ENCODE results near the gene HSD17B3. TPM values are rescaled to one million over a fixed set of nuclear protein-coding genes. Genes with fewer than 3 reads are reported as not detected.

HSD17B3 gene
- polyA plus RNA-seq, 1 donor from 2014 or later, result not detected

- Histone ChIP-seq H3K27ac (ENCODE audit: low read length) (no peak overlapping the region), H3K4me3 (ENCODE audit: low read length) (no peak overlapping the region), H3K9ac (ENCODE audit: low read length) (no peak overlapping the region), H3K36me3 (ENCODE audit: insufficient read depth, low read length) (no peaks in the 10 kb centered on the region), H3F3A (ENCODE audit: insufficient read depth, low read length, poor library complexity, severe bottlenecking) (no peaks in the 10 kb centered on the region), H4K20me1 (ENCODE audit: insufficient read depth) (no peaks in the 10 kb centered on the region), H3K9me3 (ENCODE audit: low read length) (no peaks in the 10 kb centered on the region), H3K4me2 (ENCODE audit: low read length) (no peak overlapping the region), H3K79me2 (replicated peaks; ENCODE audit: insufficient read depth, low read length) (no peaks in the 10 kb centered on the region), H3K27me3 (ENCODE audit: insufficient read depth, low read depth, low read length) (no peaks in the 10 kb centered on the region), H3K9me2 (ENCODE audit: insufficient read depth, low read length) (no peaks in the 10 kb centered on the region), H2AFZ (ENCODE audit: low read depth, low read length) (no peak overlapping the region)
- no peak for TF ChIP-seq EZH2 (IDR thresholded peaks at IDR 0.05; ENCODE audit: borderline replicate concordance, insufficient read depth, low read length, poor library complexity, severe bottlenecking)
- no peak for TF ChIP-seq POLR2AphosphoS5 (IDR thresholded peaks at IDR 0.05)
- TF ChIP-seq, protein P1, sequence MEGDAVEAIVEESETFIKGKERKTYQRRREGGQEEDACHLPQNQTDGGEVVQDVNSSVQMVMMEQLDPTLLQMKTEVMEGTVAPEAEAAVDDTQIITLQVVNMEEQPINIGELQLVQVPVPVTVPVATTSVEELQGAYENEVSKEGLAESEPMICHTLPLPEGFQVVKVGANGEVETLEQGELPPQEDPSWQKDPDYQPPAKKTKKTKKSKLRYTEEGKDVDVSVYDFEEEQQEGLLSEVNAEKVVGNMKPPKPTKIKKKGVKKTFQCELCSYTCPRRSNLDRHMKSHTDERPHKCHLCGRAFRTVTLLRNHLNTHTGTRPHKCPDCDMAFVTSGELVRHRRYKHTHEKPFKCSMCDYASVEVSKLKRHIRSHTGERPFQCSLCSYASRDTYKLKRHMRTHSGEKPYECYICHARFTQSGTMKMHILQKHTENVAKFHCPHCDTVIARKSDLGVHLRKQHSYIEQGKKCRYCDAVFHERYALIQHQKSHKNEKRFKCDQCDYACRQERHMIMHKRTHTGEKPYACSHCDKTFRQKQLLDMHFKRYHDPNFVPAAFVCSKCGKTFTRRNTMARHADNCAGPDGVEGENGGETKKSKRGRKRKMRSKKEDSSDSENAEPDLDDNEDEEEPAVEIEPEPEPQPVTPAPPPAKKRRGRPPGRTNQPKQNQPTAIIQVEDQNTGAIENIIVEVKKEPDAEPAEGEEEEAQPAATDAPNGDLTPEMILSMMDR (IDR thresholded peaks at IDR 0.05; ENCODE audit: poor library complexity, severe bottlenecking), result no peak
- TF ChIP-seq EP300 (conservative IDR thresholded peaks at IDR 0.05; ENCODE audit: poor library complexity, severe bottlenecking), result no peak
- TF ChIP-seq MXI1 (conservative IDR thresholded peaks at IDR 0.05; ENCODE audit: poor library complexity, severe bottlenecking), result no peak
- no peak for TF ChIP-seq REST (IDR thresholded peaks at IDR 0.05; ENCODE audit: borderline replicate concordance)
- TF ChIP-seq RAD21 (conservative IDR thresholded peaks at IDR 0.05), result no peak
- no peak for TF ChIP-seq TAF1 (IDR thresholded peaks at IDR 0.05; ENCODE audit: low read depth)
- no peak for TF ChIP-seq SMC3 (conservative IDR thresholded peaks at IDR 0.05; ENCODE audit: poor library complexity)
These were observed 55.7 kb downstream of the HSD17B3 start for GRCh38 chr9:96246267-96246671.

GRCh38 chr9:96245399-96245798 lies 56.6 kb downstream of the HSD17B3 start:
- Histone ChIP-seq H3K27me3 (ENCODE audit: insufficient read depth, low read depth, low read length) (no peaks in the 10 kb centered on the region), H4K20me1 (ENCODE audit: insufficient read depth) (no peaks in the 10 kb centered on the region), H3K4me2 (ENCODE audit: low read length) (no peak overlapping the region), H2AFZ (ENCODE audit: low read depth, low read length) (no peak overlapping the region), H3K4me3 (ENCODE audit: low read length) (no peak overlapping the region), H3K9ac (ENCODE audit: low read length) (no peak overlapping the region), H3K79me2 (replicated peaks; ENCODE audit: insufficient read depth, low read length) (no peaks in the 10 kb centered on the region), H3K27ac (ENCODE audit: low read length) (no peak overlapping the region), H3K9me2 (ENCODE audit: insufficient read depth, low read length) (no peaks in the 10 kb centered on the region), H3K36me3 (ENCODE audit: insufficient read depth, low read length) (no peaks in the 10 kb centered on the region), H3F3A (ENCODE audit: insufficient read depth, low read length, poor library complexity, severe bottlenecking) (no peaks in the 10 kb centered on the region), H3K9me3 (ENCODE audit: low read length) (no peaks in the 10 kb centered on the region)
- TF ChIP-seq, protein P1 (IDR thresholded peaks at IDR 0.05; ENCODE audit: poor library complexity, severe bottlenecking), result no peak
- TF ChIP-seq TAF1 (IDR thresholded peaks at IDR 0.05; ENCODE audit: low read depth), result no peak
- no peak for TF ChIP-seq MXI1 (conservative IDR thresholded peaks at IDR 0.05; ENCODE audit: poor library complexity, severe bottlenecking)
- TF ChIP-seq EZH2 (IDR thresholded peaks at IDR 0.05; ENCODE audit: borderline replicate concordance, insufficient read depth, low read length, poor library complexity, severe bottlenecking), result no peak
- TF ChIP-seq EP300 (conservative IDR thresholded peaks at IDR 0.05; ENCODE audit: poor library complexity, severe bottlenecking), result no peak
- no peak for TF ChIP-seq POLR2AphosphoS5 (IDR thresholded peaks at IDR 0.05)
- no peak for TF ChIP-seq RAD21 (conservative IDR thresholded peaks at IDR 0.05)
- no peak for TF ChIP-seq REST (IDR thresholded peaks at IDR 0.05; ENCODE audit: borderline replicate concordance)
- TF ChIP-seq SMC3 (conservative IDR thresholded peaks at IDR 0.05; ENCODE audit: poor library complexity), result no peak
